Tibial nerve (tissue), 4 donors: Measurements from ENCODE around the gene UBE2E2. TPM values are rescaled to one million over a fixed set of nuclear protein-coding genes. Genes with fewer than 3 reads are reported as not detected.

Source experiments
- DNase-seq, 2 donors: peaks; one replicate each; pipeline ENCODE4 v3.0.0-alpha.2; 2019; ENCODE audit warnings: low spot score in 2 of 2
- H3K27ac ChIP-seq, 4 donors: fragments of 200-600 bp; sonication (generic) in 3 of 4; one replicate each; pipeline ENCODE4 v1.5.1; 2017 to 2019; ENCODE audit warnings: mild to moderate bottlenecking in 1 of 4
- H3K27me3 ChIP-seq, 2 donors: fragments of 200-600 bp; sonication (generic) in 1 of 2; one replicate each; pipeline versions ENCODE4 v1.5.1 to v1.6.0; 2017 to 2019
- H3K36me3 ChIP-seq, 3 donors: fragments of 200-600 bp; sonication (generic); one replicate each; pipeline ENCODE4 v1.5.1; 2018 to 2019
- H3K4me1 ChIP-seq, 4 donors: fragments of 200-600 bp; sonication (generic) in 3 of 4; one replicate each; pipeline ENCODE4 v1.5.1; 2017 to 2019
- H3K4me3 ChIP-seq, 4 donors: fragments of 200-600 bp; sonication (generic) in 3 of 4; one replicate each; pipeline ENCODE4 v1.5.1; 2017 to 2019; ENCODE audit warnings: mild to moderate bottlenecking in 1 of 4, moderate library complexity in 1 of 4
- H3K9me3 ChIP-seq, 4 donors: fragments of 200-600 bp; sonication (generic) in 3 of 4; one replicate each; pipeline ENCODE4 v1.5.1; 2017 to 2019
- CTCF ChIP-seq, 5 experiments: fragments of 200-600 bp in 3 of 5; fragments of 450-650 bp in 2 of 5; sonication (generic) in 3 of 5; IDR thresholded peaks; one replicate each; pipeline ENCODE4 v1.5.1; 2016 to 2019; ENCODE audit warnings: antibody characterized with exemption in 5 of 5, mild to moderate bottlenecking in 3 of 5, moderate library complexity in 2 of 5
- EP300 ChIP-seq, 2 donors: sonication (generic); formaldehyde crosslinking; IDR thresholded peaks; one replicate each; pipeline ENCODE4 v1.6.1; 2017; ENCODE audit warnings: antibody characterized with exemption in 2 of 2, mild to moderate bottlenecking in 1 of 2
- POLR2A ChIP-seq, 2 donors: fragments of 450-650 bp; IDR thresholded peaks; one replicate each; pipeline ENCODE4 v1.6.1; 2017; ENCODE audit warnings: antibody characterized with exemption in 2 of 2, mild to moderate bottlenecking in 2 of 2, moderate library complexity in 2 of 2
- WGBS, 2 donors: methylation state at CpG; one replicate each; pipeline ENCODE4 v1.1.5; 2018; 5-methylcytosine and 5-hydroxymethylcytosine counted together
- total RNA-seq, 4 donors: library from RNA; depleted of rRNA; stranded (reverse); fragments of >200 nt; gene quantifications; one replicate each; pipeline ENCODE4 v1.1.0, GENCODE V29; 2016

The UBE2E2 gene
- total RNA-seq, 4 donors from 2014 or later, result 67.1 to 222 (median 130) TPM

- Histone ChIP-seq H3K4me3 (no peak overlapping the region), H3K4me1 (peaks cover 0 to 41% (median 11%) of the 10 kb centered on the region in 4 donors), H3K36me3 (no peaks in the 10 kb centered on the region), H3K27me3 (no peaks in the 10 kb centered on the region), H3K9me3 (no peaks in the 10 kb centered on the region), H3K27ac (no peak overlapping the region)
- TF ChIP-seq POLR2A (IDR thresholded peaks at IDR 0.05), result no peak
- TF ChIP-seq CTCF (IDR thresholded peaks at IDR 0.05), result no peak
- TF ChIP-seq EP300 (IDR thresholded peaks at IDR 0.05), result no peak
- no peak for DNase-seq
- WGBS, 2 donors, result 57 to 61% methylated on average over 4 of the region's 4 CpGs
These were observed 36.3 kb downstream of the UBE2E2 start for GRCh38 chr3:23239211-23240068.

- 68 to 82% methylated on average over 3 of the region's 3 CpGs for WGBS, 2 donors
- H3K36me3 ChIP-seq, result no peaks in the 10 kb centered on the region
- H3K9me3 ChIP-seq, result no peaks in the 10 kb centered on the region
- DNase-seq, result no peak
- peaks cover 0 to 46% (median 11%) of the 10 kb centered on the region in 4 donors for H3K4me1 ChIP-seq
- no peak overlapping the region for H3K27ac ChIP-seq
- no peak overlapping the region for H3K4me3 ChIP-seq
- H3K27me3 ChIP-seq, result no peaks in the 10 kb centered on the region
- TF ChIP-seq CTCF (IDR thresholded peaks at IDR 0.05), result no peak
- TF ChIP-seq EP300 (IDR thresholded peaks at IDR 0.05), result no peak
- TF ChIP-seq POLR2A (IDR thresholded peaks at IDR 0.05), result no peak
These were observed 37.2 kb downstream of the UBE2E2 start for GRCh38 chr3:23240171-23240785.

GRCh38 chr3:23241256-23241655 lies 38.1 kb downstream of the UBE2E2 start:
- Histone ChIP-seq H3K4me3 (no peak overlapping the region), H3K9me3 (no peaks in the 10 kb centered on the region), H3K4me1 (peaks cover 0 to 46% (median 11%) of the 10 kb centered on the region in 4 donors), H3K27me3 (no peaks in the 10 kb centered on the region), H3K27ac (no peak overlapping the region), H3K36me3 (no peaks in the 10 kb centered on the region)
- DNase-seq, result no peak
- WGBS, 2 donors, result 76 to 80% methylated on average over 5 of the region's 5 CpGs
- TF ChIP-seq POLR2A (IDR thresholded peaks at IDR 0.05) (no peak), CTCF (IDR thresholded peaks at IDR 0.05) (no peak), EP300 (IDR thresholded peaks at IDR 0.05) (no peak)

- TF ChIP-seq EP300 (IDR thresholded peaks at IDR 0.05) (no peak), CTCF (IDR thresholded peaks at IDR 0.05) (no peak), POLR2A (IDR thresholded peaks at IDR 0.05) (no peak)
- H3K27ac ChIP-seq, result no peak overlapping the region
- no peak overlapping the region for H3K4me3 ChIP-seq
- H3K27me3 ChIP-seq, result no peaks in the 10 kb centered on the region
- H3K4me1 ChIP-seq, result peaks cover 0 to 41% (median 11%) of the 10 kb centered on the region in 4 donors
- no peaks in the 10 kb centered on the region for H3K9me3 ChIP-seq
- no peak for DNase-seq
- no peaks in the 10 kb centered on the region for H3K36me3 ChIP-seq
- 85 to 91% methylated on average over 2 of the region's 2 CpGs for WGBS, 2 donors
These were observed 39.0 kb downstream of the UBE2E2 start for GRCh38 chr3:23242106-23242505.
